ENCODE results near the gene MEF2B. TPM values are rescaled to one million over a fixed set of nuclear protein-coding genes. Genes with fewer than 3 reads are reported as not detected.
"Not testable (repeated sequence)": the region's sequence is repeated elsewhere in the genome, so short reads cannot be mapped to it uniquely, and the experiment has no call there.

MEF2B gene
- total RNA-seq, 2 experiments from 2014 or later: 5.2 TPM

DNA sequence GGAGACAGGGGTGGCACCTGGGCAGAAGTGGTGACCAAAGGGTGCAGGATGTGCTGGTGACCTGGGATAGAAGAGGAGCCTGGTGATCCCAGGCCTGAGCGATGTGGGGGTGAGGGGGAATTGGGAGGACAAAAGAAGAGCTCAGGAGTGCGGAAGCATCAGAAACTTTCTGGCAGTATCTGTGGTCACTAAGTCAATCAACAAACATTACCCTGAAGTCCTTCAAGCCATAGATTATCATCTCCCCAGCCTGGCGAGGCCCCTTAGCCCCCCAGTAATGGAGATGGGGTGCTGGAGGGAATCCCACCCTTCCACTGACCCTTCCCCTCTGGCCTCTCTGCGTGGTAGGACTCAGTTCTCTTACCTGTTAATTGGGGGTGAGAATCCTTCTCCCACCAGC, 10.5 kb downstream of the MEF2B start:
- H3K4me1 Mint-ChIP-seq: no peaks in the 10 kb centered on the region
- DNase-seq (no peak), ATAC-seq (ENCODE audit: low read depth) (no peak)
- H3K4me3 Mint-ChIP-seq: no peak overlapping the region
- no peaks in the 10 kb centered on the region for H3K9me3 Mint-ChIP-seq
- POLR2A ChIA-PET: no interaction called here
- H3K36me3 Mint-ChIP-seq: peaks cover 3% of the 10 kb centered on the region
- no peak overlapping the region for H3K27ac Mint-ChIP-seq
- H3K27me3 Mint-ChIP-seq: no peaks in the 10 kb centered on the region

DNA sequence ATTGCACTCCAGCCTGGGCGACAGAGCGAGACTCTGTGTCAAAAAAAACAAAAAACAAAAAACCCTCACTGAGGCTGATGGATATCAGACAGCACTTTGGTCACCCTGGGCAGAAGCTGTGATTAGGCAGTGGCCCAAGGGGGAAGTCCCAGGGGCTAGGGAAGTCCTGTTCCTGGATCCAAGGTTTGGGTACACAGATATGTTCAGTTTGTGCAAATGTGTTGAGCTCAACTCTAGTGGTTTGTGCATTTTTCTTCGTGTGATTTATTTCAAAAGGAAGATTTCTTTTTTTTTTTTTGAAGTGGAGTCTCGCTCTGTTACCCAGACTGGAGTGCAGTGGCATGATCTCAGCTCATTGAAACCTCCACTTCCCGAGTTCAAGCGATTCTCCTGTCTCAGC, 12.3 kb downstream of the MEF2B start:
- H3K27me3 Mint-ChIP-seq: no peaks in the 10 kb centered on the region
- DNase-seq (no peak), ATAC-seq (ENCODE audit: low read depth) (no peak)
- H3K27ac Mint-ChIP-seq: no peak overlapping the region
- H3K36me3 Mint-ChIP-seq: peaks cover 3% of the 10 kb centered on the region
- no peaks in the 10 kb centered on the region for H3K4me1 Mint-ChIP-seq
- H3K9me3 Mint-ChIP-seq: no peaks in the 10 kb centered on the region
- POLR2A ChIA-PET: no interaction called here
- no peak overlapping the region for H3K4me3 Mint-ChIP-seq

GRCh38 chr19:19155495-19156219, 14.4 kb downstream of the MEF2B start:
- Mint-ChIP-seq H3K27ac (no peak overlapping the region), H3K36me3 (peaks cover 3% of the 10 kb centered on the region), H3K27me3 (no peaks in the 10 kb centered on the region), H3K4me3 (no peak overlapping the region), H3K9me3 (no peaks in the 10 kb centered on the region), H3K4me1 (no peaks in the 10 kb centered on the region)
- DNase-seq (no peak), ATAC-seq (ENCODE audit: low read depth) (no peak)
- POLR2A ChIA-PET: no interaction called here

- POLR2A ChIA-PET: interaction anchor here (0.5 kb wide), 1 partner anchor 59 kb away, joined by 3 read pairs; no protein-coding TSS in a partner anchor
- ATAC-seq (ENCODE audit: low read depth) (no peak), DNase-seq (no peak)
- Mint-ChIP-seq H3K27ac (no peak overlapping the region), H3K4me1 (no peaks in the 10 kb centered on the region), H3K27me3 (no peaks in the 10 kb centered on the region), H3K9me3 (no peaks in the 10 kb centered on the region), H3K4me3 (no peak overlapping the region), H3K36me3 (peaks cover 3% of the 10 kb centered on the region)
These were observed 15.1 kb downstream of the MEF2B start for GRCh38 chr19:19154768-19155494.

DNA sequence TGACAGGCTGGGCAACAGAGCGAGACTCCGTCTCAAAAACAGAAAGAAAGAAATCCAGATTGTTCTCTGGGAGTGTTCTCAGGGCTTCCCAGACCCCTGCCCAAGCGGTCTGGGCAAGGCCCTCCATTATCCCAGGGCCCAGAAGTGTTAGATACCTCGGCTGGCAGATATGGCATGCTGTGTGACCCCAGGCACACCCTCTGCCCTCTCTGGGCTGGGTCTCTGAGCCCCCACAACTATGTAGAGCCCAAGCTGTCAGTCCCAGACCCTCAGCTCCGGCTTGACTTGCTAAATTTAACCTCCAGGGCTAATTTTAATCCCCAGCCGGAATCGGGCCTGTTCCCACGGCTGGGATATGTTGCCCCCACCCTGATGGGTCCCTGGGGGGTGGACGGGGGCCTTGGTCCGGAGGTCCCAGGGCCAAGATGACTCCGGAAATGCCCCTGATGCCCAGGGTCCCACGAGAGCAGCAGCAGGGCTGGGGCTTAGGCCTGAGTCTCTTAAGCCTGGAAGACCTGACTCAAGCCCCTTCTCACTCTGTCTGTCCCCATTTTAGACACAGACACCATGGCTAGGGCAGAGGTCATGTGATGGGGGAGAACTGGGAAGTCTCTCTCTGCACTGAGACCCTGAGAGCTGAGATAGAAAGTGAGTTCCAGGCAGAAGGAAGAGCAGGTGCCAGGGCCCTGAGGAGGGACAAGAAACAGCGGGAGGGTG, 17.2 kb downstream of the MEF2B start:
- H3K9me3 Mint-ChIP-seq: no peaks in the 10 kb centered on the region
- ATAC-seq (ENCODE audit: low read depth): no peak
- H3K27me3 Mint-ChIP-seq: no peaks in the 10 kb centered on the region
- peaks cover 7% of the 10 kb centered on the region for H3K36me3 Mint-ChIP-seq
- no peak overlapping the region for H3K4me3 Mint-ChIP-seq
- H3K27ac Mint-ChIP-seq: no peak overlapping the region
- no peaks in the 10 kb centered on the region for H3K4me1 Mint-ChIP-seq
- no peak for DNase-seq
- POLR2A ChIA-PET: no interaction called here

GRCh38 chr19:19151418-19151817, 18.6 kb downstream of the MEF2B start:
- ATAC-seq (ENCODE audit: low read depth) (no peak), DNase-seq (no peak)
- no peaks in the 10 kb centered on the region for H3K27me3 Mint-ChIP-seq
- no peaks in the 10 kb centered on the region for H3K4me1 Mint-ChIP-seq
- POLR2A ChIA-PET: no interaction called here
- no peaks in the 10 kb centered on the region for H3K9me3 Mint-ChIP-seq
- H3K36me3 Mint-ChIP-seq: peaks cover 7% of the 10 kb centered on the region
- H3K27ac Mint-ChIP-seq: no peak overlapping the region
- H3K4me3 Mint-ChIP-seq: no peak overlapping the region

- no peaks in the 10 kb centered on the region for H3K4me1 Mint-ChIP-seq
- ATAC-seq (ENCODE audit: low read depth) (no peak), DNase-seq (no peak)
- no peak overlapping the region for H3K4me3 Mint-ChIP-seq
- no peaks in the 10 kb centered on the region for H3K9me3 Mint-ChIP-seq
- POLR2A ChIA-PET: no interaction called here
- no peaks in the 10 kb centered on the region for H3K27me3 Mint-ChIP-seq
- H3K36me3 Mint-ChIP-seq: peaks cover 4% of the 10 kb centered on the region
- no peak overlapping the region for H3K27ac Mint-ChIP-seq
These were observed 20.6 kb downstream of the MEF2B start for GRCh38 chr19:19149435-19149834.

GRCh38 chr19:19148504-19148903, 21.6 kb downstream of the MEF2B start:
- ATAC-seq (ENCODE audit: low read depth); POLR2A ChIA-PET; H3K36me3 Mint-ChIP-seq; H3K4me3 Mint-ChIP-seq; H3K27ac Mint-ChIP-seq; H3K4me1 Mint-ChIP-seq; H3K27me3 Mint-ChIP-seq; H3K9me3 Mint-ChIP-seq; DNase-seq: not testable (repeated sequence)

- no peaks in the 10 kb centered on the region for H3K9me3 Mint-ChIP-seq
- POLR2A ChIA-PET: no interaction called here
- DNase-seq (no peak), ATAC-seq (ENCODE audit: low read depth) (no peak)
- no peak overlapping the region for H3K4me3 Mint-ChIP-seq
- H3K4me1 Mint-ChIP-seq: no peaks in the 10 kb centered on the region
- peaks cover 4% of the 10 kb centered on the region for H3K36me3 Mint-ChIP-seq
- H3K27me3 Mint-ChIP-seq: no peaks in the 10 kb centered on the region
- no peak overlapping the region for H3K27ac Mint-ChIP-seq
These were observed 22.7 kb downstream of the MEF2B start for GRCh38 chr19:19147344-19147743.

DNA sequence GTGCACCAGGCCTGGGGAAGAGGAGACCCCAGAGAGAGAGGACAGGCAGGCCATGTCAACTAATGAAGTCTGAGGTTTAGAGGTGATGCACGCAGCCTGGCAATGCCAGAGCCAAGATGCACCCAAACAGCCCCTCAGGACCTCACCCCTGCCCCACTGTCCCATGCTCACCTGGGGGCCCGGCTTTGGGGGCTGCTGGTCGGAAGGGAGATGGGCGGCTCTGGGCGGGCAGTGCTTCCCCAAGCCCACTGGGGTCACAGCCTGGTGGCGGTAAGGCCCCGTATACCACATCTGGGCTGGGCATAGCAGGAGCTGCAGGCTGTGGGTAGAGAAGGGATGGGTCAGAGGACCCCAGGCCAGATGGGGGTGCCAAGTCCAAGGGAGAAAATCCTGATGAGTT, 23.2 kb downstream of the MEF2B start:
- Mint-ChIP-seq H3K4me1 (no peaks in the 10 kb centered on the region), H3K4me3 (no peak overlapping the region), H3K27ac (no peak overlapping the region), H3K27me3 (no peaks in the 10 kb centered on the region), H3K36me3 (peaks cover 4% of the 10 kb centered on the region), H3K9me3 (no peaks in the 10 kb centered on the region)
- POLR2A ChIA-PET: no interaction called here
- no peak for DNase-seq
- ATAC-seq (ENCODE audit: low read depth): no peak

DNA sequence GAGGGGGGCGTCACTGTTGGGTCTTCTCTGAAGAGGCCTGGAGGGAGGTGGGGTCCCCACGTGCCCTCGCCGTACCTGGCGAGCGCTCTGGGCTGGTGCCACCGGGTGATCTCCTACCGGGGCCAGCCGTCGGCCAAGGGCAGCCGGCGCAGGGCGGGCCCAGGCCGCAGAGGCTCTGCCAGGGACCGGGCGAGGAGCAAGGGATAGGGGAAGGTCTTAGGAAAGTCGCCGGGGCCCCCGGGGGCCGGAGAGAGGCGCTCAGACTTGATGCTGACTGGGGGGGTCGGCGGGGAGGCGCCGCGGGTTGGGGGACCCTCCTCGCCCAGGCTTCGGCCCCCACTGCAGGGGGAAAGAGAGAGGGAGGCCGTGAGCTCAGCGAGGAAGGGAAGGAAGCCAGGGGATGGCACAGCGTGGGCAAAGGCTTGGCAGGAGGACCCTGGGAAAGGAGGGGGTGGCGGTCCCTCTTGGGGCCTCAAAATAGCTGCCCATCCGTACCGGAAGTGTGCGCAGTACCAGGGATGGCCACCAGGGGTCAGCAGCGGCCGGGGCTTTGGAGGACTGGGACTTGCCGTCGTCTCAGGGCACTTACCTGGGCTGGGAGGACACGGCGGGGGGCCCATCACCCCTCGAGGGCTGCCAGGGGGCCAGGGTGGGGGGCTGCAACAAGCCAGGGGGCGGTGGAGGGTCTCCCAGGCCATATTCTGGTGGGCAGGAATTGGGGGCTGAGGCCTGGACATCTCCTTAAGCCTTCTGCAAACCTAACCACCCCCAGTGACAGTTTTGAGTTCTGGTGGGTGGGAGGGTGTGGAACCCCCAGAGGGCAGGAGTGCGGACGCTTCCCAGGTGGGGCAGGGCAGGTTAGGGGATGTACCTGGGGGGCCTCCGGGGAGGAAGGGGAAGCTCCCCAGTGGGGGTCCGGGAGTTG, 24.1 kb downstream of the MEF2B start:
- H3K4me1 Mint-ChIP-seq: no peaks in the 10 kb centered on the region
- no peak overlapping the region for H3K4me3 Mint-ChIP-seq
- H3K9me3 Mint-ChIP-seq: no peaks in the 10 kb centered on the region
- peaks cover 4% of the 10 kb centered on the region for H3K36me3 Mint-ChIP-seq
- H3K27me3 Mint-ChIP-seq: no peaks in the 10 kb centered on the region
- ATAC-seq (ENCODE audit: low read depth): peak; percentile 86
- no peak overlapping the region for H3K27ac Mint-ChIP-seq
- POLR2A ChIA-PET: interaction anchor here (0.6 kb wide), 1 partner anchor 113 kb away, joined by 3 read pairs; no protein-coding TSS in a partner anchor
- peak; percentile 95 for DNase-seq

- no peak overlapping the region for H3K27ac Mint-ChIP-seq
- ATAC-seq (ENCODE audit: low read depth): no peak
These were observed 24.8 kb downstream of the MEF2B start for GRCh38 chr19:19145281-19145680.

DNA sequence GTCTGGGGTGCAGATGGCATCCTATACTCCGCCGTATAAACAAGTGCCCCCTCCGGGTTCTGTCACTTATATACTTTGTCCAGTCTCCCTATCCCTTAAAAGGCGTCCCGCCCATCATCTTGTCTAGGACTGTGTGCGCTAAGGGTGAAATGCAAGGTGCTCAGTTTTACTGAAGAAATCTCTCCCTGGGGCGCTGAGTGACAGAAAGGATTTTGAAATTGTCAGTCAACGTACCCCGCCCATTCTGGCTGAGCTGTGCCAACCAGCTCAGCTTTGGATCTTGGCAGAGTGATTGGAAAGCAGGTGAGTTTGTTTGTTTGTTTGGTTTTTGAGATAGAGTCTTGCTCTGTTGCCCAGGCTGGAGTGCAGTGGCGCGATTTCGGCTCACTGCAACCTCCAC, 27.7 kb downstream of the MEF2B start:
- no peaks in the 10 kb centered on the region for H3K36me3 Mint-ChIP-seq

More at GRCh38 chr19:19145281-19145680, 24.8 kb downstream of the MEF2B start:
- Mint-ChIP-seq H3K4me3 (no peak overlapping the region), H3K27me3 (no peaks in the 10 kb centered on the region), H3K36me3 (peaks cover 4% of the 10 kb centered on the region), H3K9me3 (no peaks in the 10 kb centered on the region), H3K4me1 (no peaks in the 10 kb centered on the region)
- DNase-seq: no peak
- POLR2A ChIA-PET: no interaction called here

More for the DNA sequence above, 27.7 kb downstream of the MEF2B start:
- ATAC-seq (ENCODE audit: low read depth): no peak
- Mint-ChIP-seq H3K27me3 (no peaks in the 10 kb centered on the region), H3K4me1 (peaks cover 15% of the 10 kb centered on the region), H3K4me3 (no peak overlapping the region), H3K27ac (no peak overlapping the region), H3K9me3 (no peaks in the 10 kb centered on the region)
- DNase-seq: no peak
- POLR2A ChIA-PET: no interaction called here
